PC-3 (cell line): ENCODE results near the gene SBNO2. TPM values are rescaled to one million over a fixed set of nuclear protein-coding genes. Genes with fewer than 3 reads are reported as not detected.

ENCODE experiments used
- ATAC-seq: fragments of 200-7000 bp; cut with Tn5 transposase; 2 replicates; pipeline ENCODE4 v1.9.1; 2020; ENCODE audit warnings: mild to moderate bottlenecking, moderate library complexity
- BruUV-seq: library from RNA; stranded (reverse); fragments of 400-500 nt; replicated peaks from 2 replicates; lab custom pipeline; 2021; lab: Mats Ljungman, UMichigan
- CTCF ChIA-PET: fragments of 300-600 bp; sonication (Branson Sonifier 250); formaldehyde crosslinking; loops from one replicate; lab custom pipeline; 2022; ENCODE audit warnings: antibody characterized with exemption; lab: Charles Lee
- POLR2A ChIA-PET: fragments of 300-600 bp; sonication (Branson Sonifier 250); formaldehyde crosslinking; loops from one replicate; lab custom pipeline; 2022; ENCODE audit warnings: antibody characterized with exemption; ENCODE audit not compliant: unreplicated experiment; lab: Charles Lee
- DNase-seq: peaks from one replicate; pipeline ENCODE4 v3.0.0-alpha.2; 2015
- H2AFZ ChIP-seq: fragments of 300-600 bp; sonication (generic); 2 replicates; pipeline ENCODE4 v1.6.0; 2016; ENCODE audit warnings: antibody characterized with exemption, low read length
- H3F3A ChIP-seq: fragments of 300-600 bp; sonication (generic); one replicate; pipeline ENCODE4 v1.6.0; 2017; ENCODE audit warnings: antibody characterized with exemption, low read length, control low read depth, mild to moderate bottlenecking; ENCODE audit not compliant: unreplicated experiment
- H3K27ac ChIP-seq: fragments of 300-600 bp; sonication (generic); 2 replicates; pipeline ENCODE4 v1.5.1; 2016; ENCODE audit warnings: mild to moderate bottlenecking, low read length
- H3K27me3 ChIP-seq: fragments of 300-600 bp; sonication (generic); 2 replicates; pipeline ENCODE4 v1.6.1; 2016; ENCODE audit warnings: low read length, mixed read lengths
- H3K36me3 ChIP-seq: fragments of 300-600 bp; sonication (generic); 2 replicates; pipeline ENCODE4 v1.6.1; 2016; ENCODE audit warnings: low read depth, mixed run types, low read length, mixed read lengths
- H3K4me1 ChIP-seq: fragments of 300-600 bp; sonication (generic); 2 replicates; pipeline ENCODE4 v1.5.1; 2016; ENCODE audit warnings: low read length; ENCODE audit not compliant: insufficient read depth
- H3K4me2 ChIP-seq: fragments of 300-600 bp; sonication (generic); 2 replicates; pipeline ENCODE4 v1.6.0; 2016; ENCODE audit warnings: low read length
- H3K4me3 ChIP-seq: fragments of 300-600 bp; sonication (generic); 2 replicates; pipeline ENCODE4 v1.5.1; 2016; ENCODE audit warnings: mild to moderate bottlenecking, low read length, mixed read lengths
- H3K79me2 ChIP-seq: fragments of 300-600 bp; sonication (generic); 2 replicates; pipeline ENCODE4 v1.6.1; 2017; ENCODE audit warnings: low read length, mixed read lengths
- H3K9ac ChIP-seq: fragments of 300-600 bp; sonication (generic); 2 replicates; pipeline ENCODE4 v1.6.0; 2016; ENCODE audit warnings: mild to moderate bottlenecking, low read length
- H3K9me2 ChIP-seq: fragments of 300-600 bp; sonication (generic); replicated peaks from 2 replicates; pipeline ENCODE4 v1.6.1; 2016; ENCODE audit warnings: mixed run types, low read length, mixed read lengths
- H3K9me3 ChIP-seq: fragments of 300-600 bp; sonication (generic); 2 replicates; pipeline ENCODE4 v1.6.1; 2016; ENCODE audit warnings: low read length, mixed read lengths
- H4K20me1 ChIP-seq: fragments of 300-600 bp; sonication (generic); 2 replicates; pipeline ENCODE4 v1.6.1; 2016; ENCODE audit warnings: low read length, mixed read lengths
- EZH2 ChIP-seq: fragments of 300-600 bp; sonication (generic); IDR thresholded peaks from one replicate; pipeline ENCODE4 v1.6.1; 2017; ENCODE audit warnings: antibody characterized with exemption, mild to moderate bottlenecking, low read length; ENCODE audit not compliant: unreplicated experiment
- EZH2phosphoT487 ChIP-seq: fragments of 300-600 bp; sonication (generic); IDR thresholded peaks from 2 replicates; pipeline ENCODE4 v1.6.1; 2018; ENCODE audit warnings: mild to moderate bottlenecking, antibody characterized with exemption, low read length, borderline replicate concordance
- intact Hi-C: fragments of 100-400 bp; cut with micrococcal nuclease; formaldehyde crosslinking; loops from 2 replicates; pipeline ENCODE4 v1.9.0; 2023
- total RNA-seq: library from RNA; depleted of rRNA; stranded (reverse); fragments of >200 nt; gene quantifications from 2 replicates; pipeline ENCODE4 v1.2.3, GENCODE V29; 2014
- TF ChIP-seq, protein P1 (sequence below): fragments of 300-600 bp; sonication (generic); conservative IDR thresholded peaks from 2 replicates; pipeline ENCODE4 v1.5.1; 2017; ENCODE audit warnings: antibody characterized with exemption, low read depth, mild to moderate bottlenecking, low read length

The SBNO2 gene
- total RNA-seq, 1 experiment from 2014 or later = 62.4 TPM

DNA sequence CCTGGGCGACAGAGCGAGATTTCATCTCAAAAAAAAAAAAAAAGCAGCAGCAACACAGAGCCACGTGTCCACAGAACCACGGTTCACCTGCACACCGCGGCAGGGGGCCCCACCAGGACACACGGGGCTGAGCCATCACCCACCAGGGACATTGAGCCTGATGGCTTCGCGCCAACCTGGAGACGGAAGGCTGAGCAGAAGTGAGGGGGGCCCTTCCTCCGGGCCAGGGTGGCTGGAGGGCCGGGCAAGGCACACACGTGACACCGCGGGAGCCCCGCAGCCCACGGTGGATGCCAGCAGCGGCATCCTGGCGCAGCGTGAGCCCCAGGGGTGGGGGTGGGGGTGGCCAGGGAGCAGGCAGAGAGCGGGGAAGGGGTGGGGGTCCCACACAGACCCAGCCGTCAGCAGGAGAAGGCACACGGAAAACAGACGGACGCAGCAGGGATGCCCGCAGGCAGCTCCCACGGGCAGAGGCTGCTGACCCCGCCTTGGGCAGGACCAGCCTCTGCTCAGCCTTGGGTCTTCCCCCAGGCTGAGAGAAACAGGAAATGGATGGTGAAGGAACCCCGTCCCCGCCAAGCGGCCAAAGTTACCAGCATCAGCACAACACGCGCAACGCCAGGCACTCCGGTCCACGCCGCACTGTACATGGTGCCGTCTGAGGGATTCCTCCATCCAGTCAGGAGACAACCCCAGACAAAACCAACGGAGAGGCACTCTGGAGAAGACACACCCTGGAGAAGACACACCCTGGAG lies 33.6 kb downstream of the SBNO2 start:
- ChIA-PET POLR2A (no interaction called here), CTCF (interaction anchor here (0.7 kb wide), 1 partner anchor 26 kb away, joined by 5 read pairs; no protein-coding TSS in a partner anchor)
- H3K9me3 ChIP-seq = no peaks in the 10 kb centered on the region
- H3K27ac ChIP-seq = no peak overlapping the region
- TF ChIP-seq EZH2phosphoT487 (no peak), EZH2 (no peak)
- TF ChIP-seq, protein P1, sequence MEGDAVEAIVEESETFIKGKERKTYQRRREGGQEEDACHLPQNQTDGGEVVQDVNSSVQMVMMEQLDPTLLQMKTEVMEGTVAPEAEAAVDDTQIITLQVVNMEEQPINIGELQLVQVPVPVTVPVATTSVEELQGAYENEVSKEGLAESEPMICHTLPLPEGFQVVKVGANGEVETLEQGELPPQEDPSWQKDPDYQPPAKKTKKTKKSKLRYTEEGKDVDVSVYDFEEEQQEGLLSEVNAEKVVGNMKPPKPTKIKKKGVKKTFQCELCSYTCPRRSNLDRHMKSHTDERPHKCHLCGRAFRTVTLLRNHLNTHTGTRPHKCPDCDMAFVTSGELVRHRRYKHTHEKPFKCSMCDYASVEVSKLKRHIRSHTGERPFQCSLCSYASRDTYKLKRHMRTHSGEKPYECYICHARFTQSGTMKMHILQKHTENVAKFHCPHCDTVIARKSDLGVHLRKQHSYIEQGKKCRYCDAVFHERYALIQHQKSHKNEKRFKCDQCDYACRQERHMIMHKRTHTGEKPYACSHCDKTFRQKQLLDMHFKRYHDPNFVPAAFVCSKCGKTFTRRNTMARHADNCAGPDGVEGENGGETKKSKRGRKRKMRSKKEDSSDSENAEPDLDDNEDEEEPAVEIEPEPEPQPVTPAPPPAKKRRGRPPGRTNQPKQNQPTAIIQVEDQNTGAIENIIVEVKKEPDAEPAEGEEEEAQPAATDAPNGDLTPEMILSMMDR = no peak
- ATAC-seq = no peak
- H2AFZ ChIP-seq = no peak overlapping the region
- H3K9me2 ChIP-seq = no peaks in the 10 kb centered on the region
- H3K4me3 ChIP-seq = no peak overlapping the region
- intact Hi-C loops = no loop called here
- H3K36me3 ChIP-seq = peaks cover 10% of the 10 kb centered on the region
- H3K4me2 ChIP-seq = no peak overlapping the region
- no TSS peak for BruUV-seq
- no peak overlapping the region for H3K9ac ChIP-seq
- H3K27me3 ChIP-seq = no peaks in the 10 kb centered on the region
- no peaks in the 10 kb centered on the region for H3K4me1 ChIP-seq
- H3K79me2 ChIP-seq = peaks cover 27% of the 10 kb centered on the region
- no peaks in the 10 kb centered on the region for H3F3A ChIP-seq
- no peaks in the 10 kb centered on the region for H4K20me1 ChIP-seq
- no peak for DNase-seq

GRCh38 chr19:1139126-1139525 lies 34.9 kb downstream of the SBNO2 start:
- no peak for ATAC-seq
- no peak for TF ChIP-seq EZH2phosphoT487
- TF ChIP-seq EZH2 = no peak
- TF ChIP-seq, protein P1 = no peak
- POLR2A ChIA-PET = no interaction called here

DNA sequence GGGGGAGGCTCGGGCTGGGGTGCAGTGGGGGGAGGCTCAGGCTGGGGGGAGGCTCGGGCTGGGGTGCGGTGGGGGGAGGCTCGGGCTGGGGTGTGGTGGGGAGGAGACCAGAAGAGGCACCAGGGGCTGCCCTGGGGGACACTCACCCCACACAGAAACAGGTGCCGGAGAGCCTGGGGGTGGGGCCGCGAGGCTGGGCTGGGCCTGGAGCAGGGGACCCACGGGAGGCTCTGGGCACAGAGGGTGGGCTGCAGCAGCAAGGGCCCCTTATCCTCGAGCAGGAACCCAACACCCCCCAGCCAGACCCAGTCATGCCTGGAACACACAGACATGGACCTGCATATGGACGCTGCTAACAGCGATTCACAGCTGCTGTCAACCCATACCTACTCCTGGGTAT lies 35.9 kb downstream of the SBNO2 start:
- no peaks in the 10 kb centered on the region for H3K9me2 ChIP-seq
- peaks cover 13% of the 10 kb centered on the region for H4K20me1 ChIP-seq
- TF ChIP-seq EZH2phosphoT487 (no peak), EZH2 (no peak)
- TF ChIP-seq, protein P1 = no peak
- intact Hi-C loops = no loop called here
- BruUV-seq = no TSS peak
- ChIA-PET CTCF (no interaction called here), POLR2A (no interaction called here)
- peaks cover 44% of the 10 kb centered on the region for H3K79me2 ChIP-seq
- H3K27me3 ChIP-seq = no peaks in the 10 kb centered on the region
- no peaks in the 10 kb centered on the region for H3K4me1 ChIP-seq
- no peaks in the 10 kb centered on the region for H3F3A ChIP-seq
- no peak overlapping the region for H3K4me2 ChIP-seq
- H3K36me3 ChIP-seq = peaks cover 10% of the 10 kb centered on the region
- H3K27ac ChIP-seq = no peak overlapping the region
- no peak overlapping the region for H2AFZ ChIP-seq
- DNase-seq (no peak), ATAC-seq (no peak)
- H3K4me3 ChIP-seq = no peak overlapping the region
- H3K9ac ChIP-seq = no peak overlapping the region
- no peaks in the 10 kb centered on the region for H3K9me3 ChIP-seq

More at GRCh38 chr19:1139126-1139525, 34.9 kb downstream of the SBNO2 start:
- no peak for DNase-seq
- no peak overlapping the region for H3K9ac ChIP-seq
- BruUV-seq = no TSS peak
- H3K4me2 ChIP-seq = no peak overlapping the region
- H3F3A ChIP-seq = no peaks in the 10 kb centered on the region
- CTCF ChIA-PET = no interaction called here
- H2AFZ ChIP-seq = no peak overlapping the region
- H4K20me1 ChIP-seq = peaks cover 3% of the 10 kb centered on the region; the same call in 1 of the 2 replicates
- no peak overlapping the region for H3K4me3 ChIP-seq
- no peaks in the 10 kb centered on the region for H3K4me1 ChIP-seq
- peaks cover 34% of the 10 kb centered on the region for H3K79me2 ChIP-seq
- no peak overlapping the region for H3K27ac ChIP-seq
- no peaks in the 10 kb centered on the region for H3K9me2 ChIP-seq
- intact Hi-C loops = no loop called here
- H3K9me3 ChIP-seq = no peaks in the 10 kb centered on the region
- H3K36me3 ChIP-seq = peaks cover 10% of the 10 kb centered on the region
- H3K27me3 ChIP-seq = no peaks in the 10 kb centered on the region
